T-helper 1 cell treated with Interleukin-12 subunit alpha and Interleukin-12 subunit beta and Interleukin-4 antibody, amounts not matched to agents 30 μg/mL and 1 μg/mL, for 36 hours (primary cell): ENCODE data around the gene SSH2.

Experiments used
- H3K27ac Mint-ChIP-seq: one replicate; pipeline ENCODE4 v1.8.0; 2021; ENCODE audit warnings: mild to moderate bottlenecking, mixed read lengths
- H3K27me3 Mint-ChIP-seq: one replicate; pipeline ENCODE4 v1.8.0; 2021; ENCODE audit warnings: low read depth, mixed read lengths
- H3K36me3 Mint-ChIP-seq: one replicate; pipeline ENCODE4 v1.8.0; 2021; ENCODE audit warnings: low read depth, mixed read lengths
- H3K4me1 Mint-ChIP-seq: one replicate; pipeline ENCODE4 v1.8.0; 2021; ENCODE audit warnings: low read depth, mixed read lengths
- H3K4me3 Mint-ChIP-seq: one replicate; pipeline ENCODE4 v1.8.0; 2021; ENCODE audit warnings: mild to moderate bottlenecking, moderate library complexity, mixed read lengths
- H3K9me3 Mint-ChIP-seq: one replicate; pipeline ENCODE4 v1.8.0; 2021; ENCODE audit warnings: mixed read lengths

Gene SSH2

GRCh38 chr17:29612404-29613280, 317.4 kb downstream of the SSH2 start:
- Mint-ChIP-seq H3K27me3 (peaks cover 9% of the 10 kb centered on the region), H3K36me3 (no peaks in the 10 kb centered on the region), H3K9me3 (no peaks in the 10 kb centered on the region), H3K27ac (no peak overlapping the region), H3K4me1 (peaks cover 25% of the 10 kb centered on the region), H3K4me3 (peak overlapping the region; percentile 31)

GRCh38 chr17:29612094-29612403, 318.0 kb downstream of the SSH2 start:
- Mint-ChIP-seq H3K4me1 (peaks cover 24% of the 10 kb centered on the region), H3K27me3 (peaks cover 7% of the 10 kb centered on the region), H3K4me3 (no peak overlapping the region), H3K36me3 (no peaks in the 10 kb centered on the region), H3K27ac (no peak overlapping the region), H3K9me3 (no peaks in the 10 kb centered on the region)

GRCh38 chr17:29611351-29612093, 318.5 kb downstream of the SSH2 start:
- Mint-ChIP-seq H3K4me1 (peaks cover 19% of the 10 kb centered on the region), H3K27me3 (peaks cover 4% of the 10 kb centered on the region), H3K9me3 (no peaks in the 10 kb centered on the region), H3K27ac (no peak overlapping the region), H3K4me3 (no peak overlapping the region), H3K36me3 (no peaks in the 10 kb centered on the region)

- peaks cover 15% of the 10 kb centered on the region for H3K4me1 Mint-ChIP-seq
- peaks cover 4% of the 10 kb centered on the region for H3K27me3 Mint-ChIP-seq
- H3K4me3 Mint-ChIP-seq = no peak overlapping the region
- no peaks in the 10 kb centered on the region for H3K9me3 Mint-ChIP-seq
- no peak overlapping the region for H3K27ac Mint-ChIP-seq
- H3K36me3 Mint-ChIP-seq = no peaks in the 10 kb centered on the region
Observed at GRCh38 chr17:29610395-29610794, 319.6 kb downstream of the SSH2 start.

- Mint-ChIP-seq H3K4me1 (peaks cover 3% of the 10 kb centered on the region), H3K36me3 (no peaks in the 10 kb centered on the region), H3K9me3 (no peaks in the 10 kb centered on the region), H3K27me3 (no peaks in the 10 kb centered on the region), H3K27ac (no peak overlapping the region), H3K4me3 (no peak overlapping the region)
Observed at GRCh38 chr17:29608986-29609385, 321.0 kb downstream of the SSH2 start.

GRCh38 chr17:29607557-29608195, 322.4 kb downstream of the SSH2 start:
- H3K4me1 Mint-ChIP-seq = no peaks in the 10 kb centered on the region
- no peak overlapping the region for H3K4me3 Mint-ChIP-seq
- H3K9me3 Mint-ChIP-seq = no peaks in the 10 kb centered on the region
- no peaks in the 10 kb centered on the region for H3K36me3 Mint-ChIP-seq
- H3K27me3 Mint-ChIP-seq = no peaks in the 10 kb centered on the region
- no peak overlapping the region for H3K27ac Mint-ChIP-seq

GRCh38 chr17:29603109-29603674, 326.8 kb downstream of the SSH2 start:
- no peak overlapping the region for H3K27ac Mint-ChIP-seq
- no peaks in the 10 kb centered on the region for H3K9me3 Mint-ChIP-seq
- no peak overlapping the region for H3K4me3 Mint-ChIP-seq

GRCh38 chr17:29597361-29598172, 332.5 kb downstream of the SSH2 start:
- Mint-ChIP-seq H3K27me3 (no peaks in the 10 kb centered on the region), H3K4me1 (peaks cover 5% of the 10 kb centered on the region), H3K4me3 (no peak overlapping the region), H3K36me3 (no peaks in the 10 kb centered on the region), H3K9me3 (no peaks in the 10 kb centered on the region), H3K27ac (no peak overlapping the region)

More at GRCh38 chr17:29603109-29603674, 326.8 kb downstream of the SSH2 start:
- no peaks in the 10 kb centered on the region for H3K36me3 Mint-ChIP-seq
- no peaks in the 10 kb centered on the region for H3K4me1 Mint-ChIP-seq
- no peaks in the 10 kb centered on the region for H3K27me3 Mint-ChIP-seq

- Mint-ChIP-seq H3K36me3 (no peaks in the 10 kb centered on the region), H3K4me1 (peaks cover 12% of the 10 kb centered on the region)
Observed at GRCh38 chr17:29596811-29597210, 333.2 kb downstream of the SSH2 start.

GRCh38 chr17:29595943-29596774, 333.9 kb downstream of the SSH2 start:
- H3K27ac Mint-ChIP-seq = no peak overlapping the region
- H3K27me3 Mint-ChIP-seq = no peaks in the 10 kb centered on the region
- no peaks in the 10 kb centered on the region for H3K9me3 Mint-ChIP-seq
- peaks cover 17% of the 10 kb centered on the region for H3K4me1 Mint-ChIP-seq
- H3K36me3 Mint-ChIP-seq = no peaks in the 10 kb centered on the region
- no peak overlapping the region for H3K4me3 Mint-ChIP-seq

More at GRCh38 chr17:29596811-29597210, 333.2 kb downstream of the SSH2 start:
- no peaks in the 10 kb centered on the region for H3K9me3 Mint-ChIP-seq
- H3K27me3 Mint-ChIP-seq = no peaks in the 10 kb centered on the region
- H3K27ac Mint-ChIP-seq = no peak overlapping the region
- H3K4me3 Mint-ChIP-seq = no peak overlapping the region

- H3K27ac Mint-ChIP-seq = no peak overlapping the region
- H3K36me3 Mint-ChIP-seq = no peaks in the 10 kb centered on the region
- peaks cover 22% of the 10 kb centered on the region for H3K4me1 Mint-ChIP-seq
- peak overlapping the region; percentile 28 for H3K4me3 Mint-ChIP-seq
- H3K27me3 Mint-ChIP-seq = no peaks in the 10 kb centered on the region
- H3K9me3 Mint-ChIP-seq = no peaks in the 10 kb centered on the region
Observed at GRCh38 chr17:29595107-29595942, 334.7 kb downstream of the SSH2 start.

- Mint-ChIP-seq H3K9me3 (no peaks in the 10 kb centered on the region), H3K36me3 (no peaks in the 10 kb centered on the region), H3K4me3 (peak overlapping the region; percentile 73), H3K27ac (no peak overlapping the region), H3K27me3 (no peaks in the 10 kb centered on the region), H3K4me1 (peaks cover 26% of the 10 kb centered on the region)
Observed at GRCh38 chr17:29594519-29595090, 335.4 kb downstream of the SSH2 start.
